ENCODE data around the gene EIF2D.
"Not testable (repeated sequence)": the region's sequence is repeated elsewhere in the genome, so short reads cannot be mapped to it uniquely, and the experiment has no call there.

EIF2D gene

GRCh38 chr1:206612129-206612876, at the start of gene EIF2D:
Gene EIF2D, minus strand, starts transcription at chr1:206612465. Its CDS starts 123 bp downstream, at chr1:206612342.
- DNase-seq = peak; percentile 95

DNA sequence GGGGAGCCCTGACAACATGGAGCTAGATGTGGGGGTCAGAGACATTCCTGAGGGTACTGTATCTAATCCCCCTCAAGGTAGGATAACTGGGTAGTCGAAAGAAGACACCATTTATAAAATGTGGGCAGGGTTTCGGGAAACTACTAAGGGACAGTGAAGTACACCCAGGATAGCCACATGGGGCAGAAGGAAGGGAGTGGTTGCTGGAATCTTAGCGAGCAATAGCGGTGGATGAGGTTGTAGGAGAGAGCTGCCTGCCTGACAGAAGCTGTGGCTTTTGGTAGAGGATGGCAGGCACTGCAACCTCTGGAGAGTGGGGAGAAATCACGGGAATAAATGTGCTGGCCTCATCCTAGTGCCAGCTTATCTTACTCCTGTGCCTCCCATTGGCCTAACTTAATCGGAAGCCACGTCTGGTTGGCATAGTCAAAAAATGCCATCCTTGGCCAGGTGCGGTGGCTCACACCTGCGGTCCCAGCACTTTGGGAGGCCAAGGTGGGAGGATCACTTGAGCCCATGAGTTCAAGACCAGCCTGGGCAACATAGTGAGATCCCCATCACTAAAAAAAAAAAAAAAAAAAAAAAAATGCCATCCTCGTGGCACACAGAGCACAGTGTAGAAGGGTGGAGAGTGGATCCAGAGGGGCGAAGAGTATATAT, 49.0 kb upstream of the EIF2D start:
- DNase-seq = no peak

DNA sequence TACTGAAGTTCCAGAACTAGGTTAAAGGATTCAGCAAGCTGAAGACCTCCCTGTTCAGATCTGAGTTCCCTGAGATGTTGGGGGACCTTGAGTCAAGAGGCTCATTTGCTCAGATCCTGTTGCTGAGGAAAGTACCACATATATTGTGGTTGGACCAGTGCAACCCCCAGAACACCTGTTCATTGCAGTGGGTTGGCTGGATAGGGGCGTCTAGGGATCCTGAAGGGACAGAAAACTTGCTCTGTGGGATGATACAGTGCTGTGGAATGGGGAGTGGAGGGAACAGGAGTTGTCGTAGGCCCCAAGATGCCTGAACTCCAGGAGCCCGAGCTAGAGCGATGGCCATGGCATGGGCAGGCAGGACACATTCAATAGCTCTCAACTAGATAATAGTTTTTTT, 47.9 kb upstream of the EIF2D start:
- no peak for DNase-seq

GRCh38 chr1:206658981-206659273, 46.7 kb upstream of the EIF2D start:
- no peak for DNase-seq

DNA sequence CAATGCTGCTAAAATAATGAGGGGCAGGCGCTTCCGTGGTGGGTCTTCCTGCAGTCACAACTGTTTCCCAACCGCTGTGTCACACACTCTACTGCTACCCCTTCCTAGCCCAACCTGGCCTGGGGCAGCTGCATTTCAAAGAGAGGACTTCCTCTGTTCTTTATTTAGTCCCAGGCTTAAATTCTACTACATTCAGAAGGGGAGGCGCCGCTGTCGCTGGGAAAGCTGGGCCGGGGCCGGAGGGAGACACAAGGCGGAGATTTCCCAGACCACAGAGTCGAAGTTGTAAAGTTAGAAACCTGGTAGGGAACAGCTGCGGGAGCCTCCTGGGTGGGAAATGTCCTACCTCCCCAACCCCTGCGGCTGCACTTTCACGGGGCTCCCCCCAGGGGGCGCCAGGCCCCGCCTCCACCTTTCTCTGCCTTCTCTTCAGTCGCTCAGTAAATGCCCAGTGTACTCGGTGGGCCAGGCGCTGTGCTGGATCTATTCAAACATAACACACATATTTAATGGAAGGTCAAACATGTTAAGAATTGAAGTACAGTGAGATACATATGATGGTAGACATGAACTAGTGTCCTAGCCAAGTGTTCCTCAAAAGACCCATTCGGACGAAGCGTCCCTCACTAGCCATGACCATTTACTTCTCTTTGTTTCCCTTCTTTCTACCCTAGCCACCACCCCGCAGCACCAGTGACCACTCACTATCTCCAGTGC, 46.2 kb upstream of the EIF2D start:
- DNase-seq = peak; percentile 35

DNA sequence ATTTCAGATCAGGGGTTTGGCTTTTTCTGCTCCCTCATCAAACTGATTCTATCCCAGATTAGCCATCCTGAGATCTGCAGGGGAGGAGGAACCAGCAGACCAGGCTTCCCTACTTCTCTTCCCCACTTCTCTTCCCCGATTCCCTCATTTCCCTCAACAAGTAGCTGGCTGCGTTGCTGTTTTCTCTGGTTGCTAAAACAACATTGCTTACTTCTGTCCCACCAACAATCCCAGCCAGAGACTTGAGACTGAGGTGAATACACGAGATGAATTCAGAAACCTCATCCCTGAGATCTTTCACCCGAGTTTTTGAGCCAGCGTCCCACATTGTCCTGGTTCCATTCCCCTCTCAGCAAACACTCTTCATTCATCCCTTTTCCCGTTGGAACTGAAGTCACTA, 45.5 kb upstream of the EIF2D start:
- DNase-seq = no peak

- no peak for DNase-seq
These were observed 44.7 kb upstream of the EIF2D start for GRCh38 chr1:206656936-206657335.

GRCh38 chr1:206655471-206655882, 43.2 kb upstream of the EIF2D start:
- no peak for DNase-seq

GRCh38 chr1:206654828-206655227, 42.6 kb upstream of the EIF2D start:
- DNase-seq = no peak

DNA sequence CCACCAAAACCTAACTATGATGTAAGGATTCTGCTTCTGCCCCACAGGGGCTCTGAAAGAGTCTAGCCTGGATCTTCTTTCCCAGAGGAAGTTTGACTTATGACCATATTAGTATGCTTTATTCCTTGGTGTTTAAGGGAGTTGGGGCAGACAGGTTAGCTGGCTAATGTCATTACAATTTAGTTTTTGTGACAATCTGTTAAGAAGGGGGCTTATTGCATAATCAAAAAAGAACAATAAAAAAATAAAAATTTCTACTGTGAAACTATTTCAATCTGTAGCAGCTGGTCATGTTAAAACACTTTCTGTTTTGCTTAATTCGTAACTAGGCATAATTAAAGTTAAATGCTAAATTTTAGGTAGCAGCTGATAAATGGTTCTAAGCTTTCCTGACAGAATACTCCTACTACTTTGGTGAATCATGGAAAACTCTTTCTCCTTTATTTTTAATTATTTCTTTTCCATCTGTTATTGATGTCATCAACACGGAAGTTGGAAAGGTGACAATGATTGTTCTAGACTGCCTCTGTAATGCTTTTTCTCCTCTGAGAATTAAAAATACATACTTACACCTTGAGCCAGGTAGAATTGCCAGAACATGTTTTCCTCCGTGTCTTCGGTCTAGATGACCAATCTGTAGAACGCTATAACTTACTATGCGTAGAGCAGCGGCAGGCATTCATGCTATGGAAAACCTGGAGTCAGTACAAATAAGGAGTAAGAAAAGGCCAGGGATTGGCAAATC, 41.6 kb upstream of the EIF2D start:
- no peak for DNase-seq

GRCh38 chr1:206651958-206652890, 40.0 kb upstream of the EIF2D start:
- no peak for DNase-seq

DNA sequence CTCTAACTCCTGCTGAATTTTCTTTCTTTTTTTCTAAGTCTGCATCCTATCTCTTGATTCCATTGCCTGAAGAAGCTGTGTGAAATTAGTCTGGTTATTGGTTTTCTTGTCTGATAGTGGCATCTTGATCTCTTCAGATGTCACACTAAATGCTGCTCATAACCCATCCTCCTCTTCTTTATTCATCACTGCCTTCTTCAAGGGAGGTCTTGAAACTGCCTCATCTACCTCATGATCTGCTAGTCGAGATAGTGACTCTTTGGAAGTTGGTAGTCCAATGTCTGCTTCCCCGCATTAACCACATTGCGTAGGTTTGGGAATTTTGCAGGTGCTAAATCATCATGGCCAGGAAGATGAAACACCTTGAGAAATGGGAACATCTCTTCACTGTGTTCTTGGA, 38.7 kb upstream of the EIF2D start:
- no peak for DNase-seq

- DNase-seq = no peak
These were observed 37.1 kb upstream of the EIF2D start for GRCh38 chr1:206649261-206649921.

DNA sequence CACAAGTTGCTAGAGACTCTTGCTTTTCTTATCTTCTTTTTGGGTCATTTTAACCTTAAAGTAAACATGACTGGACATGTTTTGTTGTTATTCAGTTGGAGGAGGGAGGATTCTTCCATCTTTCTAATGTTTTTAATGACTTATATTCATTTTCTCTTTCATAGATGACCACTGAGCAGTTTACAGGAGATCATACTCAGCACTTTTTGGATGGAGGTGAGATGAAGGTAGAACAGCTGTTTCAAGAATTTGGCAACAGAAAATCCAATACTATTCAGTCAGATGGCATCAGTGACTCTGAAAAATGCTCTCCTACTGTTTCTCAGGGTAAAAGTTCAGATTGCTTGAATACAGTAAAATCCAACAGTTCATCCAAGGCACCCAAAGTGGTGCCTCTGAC, 35.0 kb upstream of the EIF2D start:
- DNase-seq = no peak

DNA sequence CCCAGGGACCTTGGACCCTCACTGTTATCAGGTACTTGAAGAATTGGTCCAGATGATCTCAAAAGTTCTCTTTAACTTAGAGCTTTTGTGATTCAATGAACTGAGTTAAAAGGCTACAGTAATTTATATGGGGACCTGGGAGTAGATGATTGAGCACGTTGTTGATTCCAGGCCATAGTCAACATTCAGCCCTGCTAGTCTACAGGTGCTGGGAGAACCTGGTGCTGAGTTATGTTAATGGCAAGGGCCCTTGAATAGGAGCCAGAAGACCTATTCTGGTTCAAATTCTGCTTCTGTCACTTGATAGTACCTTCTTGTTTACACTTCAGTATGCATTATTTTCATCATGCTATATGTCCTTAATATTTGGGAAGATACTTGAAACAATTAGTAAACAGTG, 34.2 kb upstream of the EIF2D start:
- DNase-seq = no peak

GRCh38 chr1:206643118-206643698, 30.9 kb upstream of the EIF2D start:
- DNase-seq = no peak

DNA sequence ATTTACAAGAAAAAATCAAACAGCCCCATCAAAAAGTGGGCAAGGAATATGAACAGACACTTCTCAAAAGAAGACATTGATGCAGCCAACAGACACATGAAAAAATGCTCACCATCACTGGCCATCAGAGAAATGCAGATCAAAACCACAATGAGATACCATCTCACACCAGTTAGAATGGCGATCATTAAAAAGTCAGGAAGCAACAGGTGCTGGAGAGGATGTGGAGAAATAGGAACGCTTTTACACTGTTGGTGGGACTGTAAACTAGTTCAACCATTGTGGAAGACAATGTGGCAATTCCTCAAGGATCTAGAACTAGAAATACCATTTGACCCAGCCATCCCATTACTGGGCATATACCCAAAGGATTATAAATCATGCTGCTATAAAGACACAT, 29.8 kb upstream of the EIF2D start:
- not testable (repeated sequence) for DNase-seq

DNA sequence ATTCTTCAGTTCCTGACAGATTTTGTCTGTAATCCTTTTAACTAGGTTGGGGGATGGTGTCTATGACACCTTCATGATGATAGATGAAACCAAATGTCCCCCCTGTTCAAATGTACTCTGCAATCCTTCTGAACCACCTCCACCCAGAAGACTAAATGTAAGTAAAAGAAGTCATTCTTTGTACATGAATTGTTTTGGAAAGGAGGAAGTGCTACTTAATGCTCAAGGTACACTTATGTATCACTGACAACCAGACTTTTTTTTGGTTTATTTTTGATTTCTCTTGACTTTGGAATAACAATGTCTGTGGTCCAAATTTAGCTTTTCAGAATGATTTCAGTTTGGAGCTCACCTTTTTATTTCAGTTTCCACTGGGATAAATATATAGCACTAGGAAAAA, 25.3 kb upstream of the EIF2D start:
- no peak for DNase-seq

DNA sequence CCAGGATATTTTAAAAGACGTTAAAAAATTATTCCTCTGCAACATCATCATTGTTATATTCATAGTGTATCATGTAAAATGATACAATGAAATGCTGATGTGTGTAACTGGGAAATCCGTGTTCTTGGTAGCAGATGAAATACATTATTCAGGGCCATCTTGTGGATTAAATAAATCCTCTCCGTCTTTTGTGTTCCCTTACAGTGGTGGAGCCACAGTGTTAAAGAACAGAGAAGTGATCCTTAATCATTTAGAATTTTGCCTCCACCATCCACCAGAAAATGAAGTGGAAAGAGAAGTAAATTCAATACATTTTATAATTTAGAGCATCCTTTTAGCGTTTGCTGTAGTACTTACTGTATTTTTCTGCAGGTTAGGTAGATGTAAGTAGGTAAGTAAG, 24.4 kb upstream of the EIF2D start:
- DNase-seq = no peak

DNA sequence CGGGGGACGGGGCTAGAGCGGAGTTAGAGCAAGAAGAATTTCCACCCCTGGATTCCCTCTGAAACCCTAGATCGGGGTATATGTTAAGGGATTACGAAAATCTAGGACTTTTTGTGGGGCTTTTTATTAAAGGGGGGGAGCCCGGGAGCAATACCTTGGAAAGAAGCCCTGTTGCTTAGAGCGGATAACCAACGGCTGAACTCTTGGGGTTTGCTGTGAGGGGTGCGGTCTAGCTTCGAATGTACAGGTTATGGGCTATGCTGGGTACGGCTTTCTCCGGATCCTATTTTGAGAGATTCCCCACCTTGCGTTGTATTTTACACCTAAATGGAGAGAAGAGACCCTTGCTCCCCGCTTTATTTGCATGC, 23.7 kb upstream of the EIF2D start:
- DNase-seq = no peak

All from activated CD8-positive, alpha-beta memory T cell treated with anti-CD3 and anti-CD28 coated beads, Interleukin-2, amount 50 U/mL, for 4 hours (primary cell).